Panc1 (cell line): ENCODE data around the gene INPP5B. TPM values are rescaled to one million over a fixed set of nuclear protein-coding genes. Genes with fewer than 3 reads are reported as not detected.

Experiments
- ATAC-seq: fragments of 200-7000 bp; cut with Tn5 transposase; 2 replicates; pipeline ENCODE4 v1.9.1; 2020; ENCODE audit warnings: mild to moderate bottlenecking, moderate library complexity
- BruUV-seq: library from RNA; stranded (reverse); fragments of 400-500 nt; replicated peaks from 2 replicates; lab custom pipeline; 2021; lab: Mats Ljungman, UMichigan
- CTCF ChIA-PET: fragments of 300-600 bp; sonication (Branson Sonifier 250); formaldehyde crosslinking; loops from one replicate; lab custom pipeline; 2022; ENCODE audit warnings: antibody characterized with exemption; lab: Charles Lee
- POLR2A ChIA-PET: fragments of 300-600 bp; sonication (Branson Sonifier 250); formaldehyde crosslinking; loops from one replicate; lab custom pipeline; 2022; ENCODE audit warnings: antibody characterized with exemption; lab: Charles Lee
- DNase-seq: peaks from one replicate; pipeline ENCODE4 v3.0.0-alpha.2; 2010; ENCODE audit warnings: low read depth, low spot score
- H3K27ac ChIP-seq: 2 replicates; pipeline ENCODE4 v1.5.1; 2011; ENCODE audit warnings: mild to moderate bottlenecking, low read length, inconsistent platforms
- H3K27me3 ChIP-seq: fragments of 200-500 bp; sonication (Bioruptor generic); 2 replicates; pipeline ENCODE4 v1.6.0; 2014; ENCODE audit warnings: low read length, inconsistent platforms; ENCODE audit not compliant: control insufficient read depth, insufficient read depth
- H3K36me3 ChIP-seq: fragments of 200-500 bp; sonication (Bioruptor generic); 2 replicates; pipeline ENCODE4 v1.5.1; 2014; ENCODE audit warnings: inconsistent platforms, mild to moderate bottlenecking, low read length, moderate library complexity; ENCODE audit not compliant: control insufficient read depth, insufficient read depth
- H3K4me1 ChIP-seq: 2 replicates; pipeline ENCODE4 v1.5.1; 2011; ENCODE audit warnings: inconsistent platforms, mild to moderate bottlenecking, low read length, moderate library complexity; ENCODE audit not compliant: control insufficient read depth, insufficient read depth
- H3K4me3 ChIP-seq, 2 experiments: 2 replicates each; pipeline ENCODE4 v1.5.1; 2011 to 2012; ENCODE audit warnings: low read depth in 2 of 2, low read length in 2 of 2, mild to moderate bottlenecking in 2 of 2, inconsistent platforms in 1 of 2, moderate library complexity in 1 of 2
- H3K9me3 ChIP-seq: fragments of 200-500 bp; sonication (Bioruptor generic); 2 replicates; pipeline ENCODE4 v1.5.1; 2014; ENCODE audit warnings: low read depth, mild to moderate bottlenecking, inconsistent platforms, low read length, moderate library complexity; ENCODE audit not compliant: control insufficient read depth, insufficient read depth
- POLR2AphosphoS5 ChIP-seq: IDR thresholded peaks from 2 replicates; pipeline ENCODE4 v1.6.1; 2012; ENCODE audit warnings: mild to moderate bottlenecking, low read depth, low read length, moderate library complexity
- SIN3A ChIP-seq: IDR thresholded peaks from 2 replicates; pipeline ENCODE4 v1.6.1; 2012; ENCODE audit warnings: low read depth, mild to moderate bottlenecking, low read length, moderate library complexity, borderline replicate concordance; ENCODE audit not compliant: insufficient read depth
- TCF7L2 ChIP-seq: IDR thresholded peaks from 2 replicates; pipeline ENCODE4 v1.6.1; 2011; ENCODE audit warnings: mild to moderate bottlenecking, low read depth, low read length, inconsistent platforms
- in situ Hi-C: cut with HindIII; loops from 2 replicates; pipeline ENCODE4 v1.10.0; 2016; ENCODE audit warnings: low sequenced_read_pairs, low pct_unique_long_range_greater_than_20kb
- intact Hi-C: fragments of 100-400 bp; cut with micrococcal nuclease; formaldehyde crosslinking; loops from one replicate; pipeline ENCODE4 v1.10.0; 2022; ENCODE audit not compliant: unreplicated experiment
- total RNA-seq: library from RNA; stranded (reverse); gene quantifications from one replicate; pipeline ENCODE4 v1.2.1, GENCODE V29; 2021; ENCODE audit not compliant: unreplicated experiment
- TF ChIP-seq, protein P1 (sequence below): fragments of 450-650 bp; IDR thresholded peaks from 2 replicates; pipeline ENCODE4 v1.5.1; 2017; ENCODE audit warnings: mild to moderate bottlenecking
- TF ChIP-seq, protein P2 (sequence below), 2 experiments: IDR thresholded peaks; 2 replicates each; pipeline ENCODE4 v1.6.1; 2011 to 2012; ENCODE audit warnings: low read depth in 2 of 2, control low read depth in 1 of 2, low read length in 1 of 2, mild to moderate bottlenecking in 1 of 2, moderate library complexity in 1 of 2; ENCODE audit not compliant: insufficient read depth in 1 of 2

Gene INPP5B
- total RNA-seq, 1 experiment from 2014 or later, result 17.7 TPM

DNA sequence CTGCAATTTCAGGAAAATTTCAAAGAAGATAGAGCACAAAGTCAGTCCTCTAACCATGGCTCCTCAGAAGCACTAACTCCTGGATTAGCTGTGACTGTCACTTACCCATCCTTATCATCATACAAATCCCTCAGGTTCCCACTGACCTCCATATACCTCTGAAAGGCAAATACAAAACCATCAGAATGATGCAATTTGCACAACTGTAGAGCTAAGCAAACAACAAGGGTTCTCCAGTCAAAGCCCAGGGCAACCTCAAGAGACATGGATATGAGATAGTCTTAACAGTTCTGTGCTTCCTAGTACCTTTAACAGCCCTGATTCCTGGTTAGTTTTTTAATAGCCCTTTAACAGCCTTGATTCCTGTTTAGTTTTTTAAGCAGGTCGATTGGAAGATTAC, 40.8 kb upstream of the INPP5B start:
- H3K27ac ChIP-seq, result no peak overlapping the region
- TF ChIP-seq TCF7L2 (no peak), POLR2AphosphoS5 (no peak), SIN3A (no peak)
- TF ChIP-seq, protein P1, sequence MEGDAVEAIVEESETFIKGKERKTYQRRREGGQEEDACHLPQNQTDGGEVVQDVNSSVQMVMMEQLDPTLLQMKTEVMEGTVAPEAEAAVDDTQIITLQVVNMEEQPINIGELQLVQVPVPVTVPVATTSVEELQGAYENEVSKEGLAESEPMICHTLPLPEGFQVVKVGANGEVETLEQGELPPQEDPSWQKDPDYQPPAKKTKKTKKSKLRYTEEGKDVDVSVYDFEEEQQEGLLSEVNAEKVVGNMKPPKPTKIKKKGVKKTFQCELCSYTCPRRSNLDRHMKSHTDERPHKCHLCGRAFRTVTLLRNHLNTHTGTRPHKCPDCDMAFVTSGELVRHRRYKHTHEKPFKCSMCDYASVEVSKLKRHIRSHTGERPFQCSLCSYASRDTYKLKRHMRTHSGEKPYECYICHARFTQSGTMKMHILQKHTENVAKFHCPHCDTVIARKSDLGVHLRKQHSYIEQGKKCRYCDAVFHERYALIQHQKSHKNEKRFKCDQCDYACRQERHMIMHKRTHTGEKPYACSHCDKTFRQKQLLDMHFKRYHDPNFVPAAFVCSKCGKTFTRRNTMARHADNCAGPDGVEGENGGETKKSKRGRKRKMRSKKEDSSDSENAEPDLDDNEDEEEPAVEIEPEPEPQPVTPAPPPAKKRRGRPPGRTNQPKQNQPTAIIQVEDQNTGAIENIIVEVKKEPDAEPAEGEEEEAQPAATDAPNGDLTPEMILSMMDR, result no peak
- TF ChIP-seq, protein P2, sequence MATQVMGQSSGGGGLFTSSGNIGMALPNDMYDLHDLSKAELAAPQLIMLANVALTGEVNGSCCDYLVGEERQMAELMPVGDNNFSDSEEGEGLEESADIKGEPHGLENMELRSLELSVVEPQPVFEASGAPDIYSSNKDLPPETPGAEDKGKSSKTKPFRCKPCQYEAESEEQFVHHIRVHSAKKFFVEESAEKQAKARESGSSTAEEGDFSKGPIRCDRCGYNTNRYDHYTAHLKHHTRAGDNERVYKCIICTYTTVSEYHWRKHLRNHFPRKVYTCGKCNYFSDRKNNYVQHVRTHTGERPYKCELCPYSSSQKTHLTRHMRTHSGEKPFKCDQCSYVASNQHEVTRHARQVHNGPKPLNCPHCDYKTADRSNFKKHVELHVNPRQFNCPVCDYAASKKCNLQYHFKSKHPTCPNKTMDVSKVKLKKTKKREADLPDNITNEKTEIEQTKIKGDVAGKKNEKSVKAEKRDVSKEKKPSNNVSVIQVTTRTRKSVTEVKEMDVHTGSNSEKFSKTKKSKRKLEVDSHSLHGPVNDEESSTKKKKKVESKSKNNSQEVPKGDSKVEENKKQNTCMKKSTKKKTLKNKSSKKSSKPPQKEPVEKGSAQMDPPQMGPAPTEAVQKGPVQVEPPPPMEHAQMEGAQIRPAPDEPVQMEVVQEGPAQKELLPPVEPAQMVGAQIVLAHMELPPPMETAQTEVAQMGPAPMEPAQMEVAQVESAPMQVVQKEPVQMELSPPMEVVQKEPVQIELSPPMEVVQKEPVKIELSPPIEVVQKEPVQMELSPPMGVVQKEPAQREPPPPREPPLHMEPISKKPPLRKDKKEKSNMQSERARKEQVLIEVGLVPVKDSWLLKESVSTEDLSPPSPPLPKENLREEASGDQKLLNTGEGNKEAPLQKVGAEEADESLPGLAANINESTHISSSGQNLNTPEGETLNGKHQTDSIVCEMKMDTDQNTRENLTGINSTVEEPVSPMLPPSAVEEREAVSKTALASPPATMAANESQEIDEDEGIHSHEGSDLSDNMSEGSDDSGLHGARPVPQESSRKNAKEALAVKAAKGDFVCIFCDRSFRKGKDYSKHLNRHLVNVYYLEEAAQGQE (IDR thresholded peaks at IDR 0.05; ENCODE audit: insufficient read depth in 1 of 2, low read depth in 2 of 2, low read length in 1 of 2), result no peak
- H3K9me3 ChIP-seq, result no peaks in the 10 kb centered on the region
- CTCF ChIA-PET, result no interaction called here
- no peaks in the 10 kb centered on the region for H3K27me3 ChIP-seq
- peaks cover 10% of the 10 kb centered on the region for H3K4me1 ChIP-seq
- DNase-seq (no peak), ATAC-seq (no peak)
- in situ Hi-C loops (no loop called here), intact Hi-C loops (no loop called here)
- peaks cover 12% of the 10 kb centered on the region for H3K36me3 ChIP-seq
- no TSS peak for BruUV-seq
- POLR2A ChIA-PET, result no interaction called here
- no peak overlapping the region for H3K4me3 ChIP-seq

DNA sequence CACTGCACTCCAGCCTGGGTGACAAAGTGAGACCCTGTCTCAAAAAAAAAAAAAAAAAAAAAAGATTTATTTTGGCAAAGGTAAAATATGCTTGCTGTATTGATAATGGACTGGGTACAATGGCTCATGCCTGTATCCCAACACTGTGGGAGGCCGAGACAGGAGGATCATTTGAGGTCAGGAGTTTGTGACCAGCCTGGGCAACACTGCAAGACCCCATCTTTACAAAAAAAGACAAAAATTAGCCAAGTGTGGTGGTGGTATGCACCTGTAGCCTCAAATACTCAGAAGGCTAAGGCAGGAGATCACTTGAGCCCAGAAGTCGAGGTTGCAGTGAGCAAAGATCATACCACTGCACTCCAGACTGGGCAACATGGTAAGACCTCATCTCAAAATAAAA, 36.7 kb upstream of the INPP5B start:
- Histone ChIP-seq H3K4me3 (no peak overlapping the region), H3K9me3 (no peaks in the 10 kb centered on the region), H3K36me3 (peaks cover 32% of the 10 kb centered on the region), H3K27me3 (no peaks in the 10 kb centered on the region), H3K27ac (no peak overlapping the region), H3K4me1 (peaks cover 7% of the 10 kb centered on the region)
- BruUV-seq, result no TSS peak
- ATAC-seq, result no peak
- ChIA-PET CTCF (no interaction called here), POLR2A (no interaction called here)
- in situ Hi-C loops (no loop called here), intact Hi-C loops (no loop called here)
- TF ChIP-seq SIN3A, result no peak
- no peak for DNase-seq

DNA sequence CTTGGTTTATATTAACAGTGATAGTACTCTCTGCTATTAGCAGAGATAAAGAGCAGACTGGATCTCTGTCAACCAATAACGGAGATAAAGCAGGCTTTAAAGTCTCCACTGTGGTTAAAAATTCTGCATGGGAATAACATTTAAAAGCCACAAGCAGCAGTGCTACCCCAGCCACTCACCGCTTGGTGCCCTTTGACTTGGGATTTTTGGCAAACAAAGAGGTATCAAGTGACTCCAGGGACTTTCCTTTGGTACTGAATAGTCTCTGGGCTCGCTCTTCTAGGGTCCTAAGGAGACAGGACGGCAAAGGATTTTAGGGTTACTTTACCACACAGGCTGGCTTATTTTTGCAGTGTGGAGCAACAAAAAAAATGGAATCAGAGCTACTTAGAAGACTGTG, 31.7 kb upstream of the INPP5B start:
- intact Hi-C loops (loop anchor here (10.0 kb wide), 1 partner anchor 84 kb away; no protein-coding TSS in a partner anchor), in situ Hi-C loops (no loop called here)
- Histone ChIP-seq H3K4me3 (no peak overlapping the region), H3K27ac (no peak overlapping the region), H3K9me3 (no peaks in the 10 kb centered on the region), H3K27me3 (no peaks in the 10 kb centered on the region), H3K36me3 (peaks cover 33% of the 10 kb centered on the region), H3K4me1 (no peaks in the 10 kb centered on the region)
- ChIA-PET CTCF (no interaction called here), POLR2A (no interaction called here)
- DNase-seq (no peak), ATAC-seq (no peak)
- no peak for TF ChIP-seq POLR2AphosphoS5
- TF ChIP-seq TCF7L2, result no peak
- TF ChIP-seq, protein P1, result no peak
- no peak for TF ChIP-seq SIN3A
- TF ChIP-seq, protein P2 (IDR thresholded peaks at IDR 0.05; ENCODE audit: insufficient read depth in 1 of 2, low read depth in 2 of 2, low read length in 1 of 2), result no peak
- BruUV-seq, result no TSS peak
